GM12892 (cell line): ENCODE data around the gene RP9.

ENCODE experiments used
- POLR2A ChIP-seq: IDR thresholded peaks from 2 replicates; pipeline ENCODE4 v1.6.1; 2011; ENCODE audit warnings: low read depth, low read length, control low read depth
- POLR2AphosphoS5 ChIP-seq: IDR thresholded peaks from 2 replicates; pipeline ENCODE4 v1.6.1; 2011; ENCODE audit warnings: low read depth, low read length, control low read depth
- TAF1 ChIP-seq: IDR thresholded peaks from 2 replicates; pipeline ENCODE4 v1.6.1; 2011; ENCODE audit warnings: low read depth, mild to moderate bottlenecking, control low read depth, low read length, borderline replicate concordance

DNA sequence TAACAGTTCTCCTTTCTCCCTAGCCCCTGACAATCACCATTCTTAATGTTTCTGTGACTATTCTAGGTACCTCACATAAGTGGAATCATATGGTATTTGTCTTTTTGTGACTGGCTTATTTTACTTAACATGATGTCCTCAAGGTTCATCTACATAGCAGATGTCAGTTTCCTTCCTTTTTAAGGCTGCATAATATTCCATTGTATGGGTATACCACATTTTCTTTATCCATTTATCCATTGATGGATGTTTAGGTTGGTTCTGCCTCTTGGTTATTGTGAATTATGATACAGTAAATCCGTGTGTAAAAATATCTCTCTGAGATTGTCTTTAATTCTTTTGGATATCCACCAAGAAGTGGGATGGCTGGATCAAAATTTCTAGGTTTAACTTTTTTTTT lies 33.4 kb upstream of the RP9 start:
- TF ChIP-seq POLR2A: no peak
- no peak for TF ChIP-seq POLR2AphosphoS5
- no peak for TF ChIP-seq TAF1
